GM19438 (cell line): Measurements from ENCODE around the gene IARS2.
"Not testable (repeated sequence)": the region's sequence is repeated elsewhere in the genome, so short reads cannot be mapped to it uniquely, and the experiment has no call there.

ENCODE experiments used
- ATAC-seq: cut with Tn5 transposase; IDR thresholded peaks from one replicate; pipeline ENCODE4 v1.9.1; 2021; ENCODE audit warnings: low read depth; ENCODE audit not compliant: unreplicated experiment

IARS2 gene

GRCh38 chr1:220160027-220160426 lies 66.1 kb downstream of the IARS2 start:
- ATAC-seq, result no peak

- ATAC-seq, result no peak
Observed at GRCh38 chr1:220164116-220164515, 70.2 kb downstream of the IARS2 start.

- no peak for ATAC-seq
Observed at GRCh38 chr1:220164517-220164916, 70.6 kb downstream of the IARS2 start.

- ATAC-seq, result no peak
Observed at GRCh38 chr1:220166853-220167252, 72.9 kb downstream of the IARS2 start.

- ATAC-seq, result not testable (repeated sequence)
Observed at GRCh38 chr1:220169887-220170286, 76.0 kb downstream of the IARS2 start.

- no peak for ATAC-seq
Observed at GRCh38 chr1:220170836-220171526, 77.0 kb downstream of the IARS2 start.

- no peak for ATAC-seq
Observed at GRCh38 chr1:220176540-220176939, 82.6 kb downstream of the IARS2 start.

- ATAC-seq, result no peak
Observed at GRCh38 chr1:220182111-220182510, 88.2 kb downstream of the IARS2 start.

GRCh38 chr1:220182656-220183055 lies 88.7 kb downstream of the IARS2 start:
- ATAC-seq, result no peak

- no peak for ATAC-seq
Observed at GRCh38 chr1:220184506-220184905, 90.6 kb downstream of the IARS2 start.

GRCh38 chr1:220186752-220187151 lies 92.8 kb downstream of the IARS2 start:
- no peak for ATAC-seq

- ATAC-seq, result no peak
Observed at GRCh38 chr1:220188538-220188937, 94.6 kb downstream of the IARS2 start.

- no peak for ATAC-seq
Observed at GRCh38 chr1:220189750-220190347, 95.9 kb downstream of the IARS2 start.

GRCh38 chr1:220195701-220196100 lies 101.8 kb downstream of the IARS2 start:
- ATAC-seq, result no peak
